ENCODE data around the gene PRPF38B.

The PRPF38B gene

GRCh38 chr1:108646648-108647269 is 45.4 kb upstream of the PRPF38B start:
- H3K27me3 ChIP-seq (replicated peaks), result no peaks in the 10 kb centered on the region
- DNase-seq, result peak; percentile 61
- no peak overlapping the region for H3K4me3 ChIP-seq (ENCODE audit: low read depth, low read length)
- no peak overlapping the region for H3K27ac ChIP-seq
- H3K36me3 ChIP-seq (replicated peaks), result no peaks in the 10 kb centered on the region
- no peak for TF ChIP-seq CTCF (IDR thresholded peaks at IDR 0.05; ENCODE audit: low read depth, low read length, missing control alignments)
- in situ Hi-C loops (cut with HindIII; ENCODE audit: low pct_ligation_motif_present, low sequenced_read_pairs), result no loop called here

DNA sequence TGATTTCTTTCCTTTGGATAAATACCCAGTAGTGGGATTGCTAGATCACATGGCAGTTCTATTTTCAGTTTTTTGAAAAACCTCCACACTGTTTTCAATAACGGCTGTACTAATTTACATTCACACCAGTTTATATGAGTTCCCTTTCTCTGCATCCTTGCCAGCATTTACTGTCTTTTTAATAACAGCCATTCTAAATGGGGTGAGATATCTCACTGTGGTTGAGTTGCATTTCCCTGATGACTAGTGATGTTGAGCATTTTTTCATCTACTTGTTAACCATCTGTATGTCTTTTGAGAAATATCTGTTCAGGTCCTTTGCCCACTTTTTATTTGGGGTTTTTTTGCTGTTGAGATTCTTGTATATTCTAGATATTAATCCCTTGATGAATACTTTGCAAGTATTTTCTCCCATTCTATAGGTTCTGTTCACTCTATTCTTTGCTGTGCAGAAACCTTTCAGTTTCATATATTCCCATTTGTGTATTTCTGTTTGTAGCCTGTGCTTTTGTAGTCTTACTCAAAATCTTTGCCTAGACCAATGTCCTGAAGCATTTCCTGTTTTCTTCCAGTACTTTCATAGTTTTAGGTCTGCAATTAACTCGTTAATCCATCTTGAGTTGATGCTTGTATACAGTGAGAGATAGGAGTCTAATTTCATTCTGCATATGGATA is 38.5 kb upstream of the PRPF38B start:
- no peaks in the 10 kb centered on the region for H3K36me3 ChIP-seq (replicated peaks)
- H3K27me3 ChIP-seq (replicated peaks), result no peaks in the 10 kb centered on the region
- H3K4me3 ChIP-seq (ENCODE audit: low read depth, low read length), result no peak overlapping the region
- TF ChIP-seq CTCF (IDR thresholded peaks at IDR 0.05; ENCODE audit: low read depth, low read length, missing control alignments), result no peak
- DNase-seq, result no peak
- in situ Hi-C loops (cut with HindIII; ENCODE audit: low pct_ligation_motif_present, low sequenced_read_pairs), result no loop called here
- H3K27ac ChIP-seq, result no peak overlapping the region

DNA sequence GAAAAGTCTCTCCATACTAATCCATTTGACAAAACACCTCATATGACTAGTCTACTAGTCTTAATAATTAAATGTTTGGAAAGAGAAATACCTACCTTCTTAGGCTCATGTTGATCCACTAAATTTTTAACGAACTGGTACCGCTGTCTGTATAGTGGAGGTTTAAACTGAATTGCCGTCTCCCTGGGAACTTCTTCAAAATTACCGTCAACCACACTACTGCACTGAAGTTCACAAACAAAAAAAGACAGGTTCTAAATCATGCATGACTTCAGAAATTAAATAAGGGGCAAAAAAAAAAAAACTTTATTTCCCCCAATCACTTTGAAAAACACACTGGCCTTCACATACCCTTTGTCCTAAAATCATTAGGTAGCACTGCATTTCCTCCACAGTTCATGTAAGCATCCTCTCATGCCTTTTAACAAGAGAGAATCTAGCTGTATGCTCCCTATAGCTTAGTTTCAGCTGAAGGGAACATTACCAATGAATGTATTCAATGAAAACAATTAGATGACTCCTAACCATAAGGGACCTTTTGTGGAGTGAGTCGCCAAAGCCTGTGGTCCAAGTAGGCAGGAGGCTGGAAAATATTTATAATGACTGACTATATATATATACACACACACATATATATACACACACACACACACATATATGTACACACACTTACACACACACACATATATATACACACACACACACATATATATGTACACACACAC is 34.6 kb upstream of the PRPF38B start:
- H3K27ac ChIP-seq, result no peak overlapping the region

GRCh38 chr1:108661030-108661609 is 31.0 kb upstream of the PRPF38B start, which contains the start of gene HENMT1:
Gene HENMT1 (minus strand): TSS chr1:108661093. CDS start chr1:108659884, 1,209 bp downstream.
- Histone ChIP-seq H3K27me3 (replicated peaks) (no peaks in the 10 kb centered on the region), H3K36me3 (replicated peaks) (no peaks in the 10 kb centered on the region), H3K27ac (peak within 1 kb of the TSS; percentile 74), H3K4me3 (ENCODE audit: low read depth, low read length) (peak within 1 kb of the TSS; percentile 62)
- in situ Hi-C loops (cut with HindIII; ENCODE audit: low pct_ligation_motif_present, low sequenced_read_pairs), result no loop called here
- peak; percentile 48 for DNase-seq
- TF ChIP-seq CTCF (IDR thresholded peaks at IDR 0.05; ENCODE audit: low read depth, low read length, missing control alignments), result no peak

More for the DNA sequence above, 34.6 kb upstream of the PRPF38B start:
- no peaks in the 10 kb centered on the region for H3K27me3 ChIP-seq (replicated peaks)
- H3K4me3 ChIP-seq (ENCODE audit: low read depth, low read length), result no peak overlapping the region
- in situ Hi-C loops (cut with HindIII; ENCODE audit: low pct_ligation_motif_present, low sequenced_read_pairs), result no loop called here
- H3K36me3 ChIP-seq (replicated peaks), result no peaks in the 10 kb centered on the region
- DNase-seq, result no peak
- TF ChIP-seq CTCF (IDR thresholded peaks at IDR 0.05; ENCODE audit: low read depth, low read length, missing control alignments), result no peak

DNA sequence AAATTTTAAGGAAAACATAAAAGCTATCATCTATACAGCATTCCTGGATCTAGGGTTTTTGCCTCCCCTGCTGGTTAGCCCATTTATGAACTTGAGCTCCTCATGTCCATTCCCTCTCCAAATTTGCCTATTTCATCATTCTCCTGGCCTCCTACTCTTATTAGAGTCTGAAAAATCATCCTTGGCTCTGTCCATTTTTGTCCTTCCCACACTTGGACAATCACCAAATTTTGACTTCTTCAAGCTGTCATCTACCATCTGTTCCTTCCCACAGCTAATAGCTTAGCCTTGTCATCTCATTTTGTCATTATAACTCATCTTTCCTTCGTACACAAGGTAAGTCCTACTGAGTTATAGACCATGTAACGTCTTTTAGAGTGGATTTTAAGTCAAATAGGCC is 29.0 kb upstream of the PRPF38B start:
- in situ Hi-C loops (cut with HindIII; ENCODE audit: low pct_ligation_motif_present, low sequenced_read_pairs), result no loop called here
- no peaks in the 10 kb centered on the region for H3K27me3 ChIP-seq (replicated peaks)
- DNase-seq, result no peak
- no peak overlapping the region for H3K27ac ChIP-seq
- H3K36me3 ChIP-seq (replicated peaks), result no peaks in the 10 kb centered on the region
- TF ChIP-seq CTCF (IDR thresholded peaks at IDR 0.05; ENCODE audit: low read depth, low read length, missing control alignments), result no peak
- no peak overlapping the region for H3K4me3 ChIP-seq (ENCODE audit: low read depth, low read length)

All from brain microvascular endothelial cell (primary cell).